Stimulated activated CD4-positive, alpha-beta T cell treated with anti-CD3 and anti-CD28 coated beads, Interleukin-1b, Interleukin-23, amount 100 ng/mL, for 24 hours (primary cell): ENCODE measurements around the gene AP5B1.

Experiments
- DNase-seq, 4 experiments: peaks; one replicate each; pipeline ENCODE4 v3.0.0-alpha.2; 2020; ENCODE audit warnings: low read depth in 4 of 4, low spot score in 1 of 4

Gene AP5B1

DNA sequence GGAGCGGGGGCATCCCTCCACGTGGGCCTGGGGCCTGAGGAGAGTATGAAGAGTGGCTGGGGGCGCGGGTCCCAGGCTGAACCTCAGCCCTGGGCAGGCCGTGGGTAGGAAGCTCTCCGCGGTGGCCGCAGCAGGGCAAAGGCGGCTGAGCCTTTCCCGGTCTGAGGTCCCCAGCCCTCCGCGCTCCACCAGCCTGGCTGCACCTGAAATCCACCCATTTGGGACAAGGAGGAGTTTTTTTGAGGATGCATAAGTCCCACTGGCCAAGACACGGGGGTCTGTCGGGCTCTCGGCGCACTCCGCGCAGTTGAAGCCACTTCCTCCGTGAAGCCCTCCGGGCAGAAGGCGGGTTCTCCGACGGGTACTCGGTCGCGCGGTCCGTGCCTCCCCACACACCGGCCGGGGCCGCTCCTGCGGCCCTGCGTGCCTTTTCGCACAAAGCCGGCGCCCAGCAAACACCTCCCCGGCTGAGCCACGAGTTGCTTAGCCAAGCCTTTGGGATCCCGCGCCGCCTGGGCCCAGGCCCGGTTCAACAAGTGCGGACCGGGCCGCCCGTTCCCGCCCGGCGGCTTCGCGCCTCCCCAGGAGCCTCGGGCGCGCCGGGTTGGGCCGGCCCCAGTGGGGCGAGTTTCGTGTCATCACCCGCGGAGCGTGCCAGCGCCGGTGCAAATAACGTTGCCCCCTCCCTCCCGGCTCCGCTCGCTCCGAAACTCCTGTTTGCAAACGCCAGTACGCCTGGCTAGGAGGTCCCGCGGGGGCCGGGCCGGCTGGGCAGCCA lies 5.4 kb upstream of the AP5B1 start:
- no peak for DNase-seq

DNA sequence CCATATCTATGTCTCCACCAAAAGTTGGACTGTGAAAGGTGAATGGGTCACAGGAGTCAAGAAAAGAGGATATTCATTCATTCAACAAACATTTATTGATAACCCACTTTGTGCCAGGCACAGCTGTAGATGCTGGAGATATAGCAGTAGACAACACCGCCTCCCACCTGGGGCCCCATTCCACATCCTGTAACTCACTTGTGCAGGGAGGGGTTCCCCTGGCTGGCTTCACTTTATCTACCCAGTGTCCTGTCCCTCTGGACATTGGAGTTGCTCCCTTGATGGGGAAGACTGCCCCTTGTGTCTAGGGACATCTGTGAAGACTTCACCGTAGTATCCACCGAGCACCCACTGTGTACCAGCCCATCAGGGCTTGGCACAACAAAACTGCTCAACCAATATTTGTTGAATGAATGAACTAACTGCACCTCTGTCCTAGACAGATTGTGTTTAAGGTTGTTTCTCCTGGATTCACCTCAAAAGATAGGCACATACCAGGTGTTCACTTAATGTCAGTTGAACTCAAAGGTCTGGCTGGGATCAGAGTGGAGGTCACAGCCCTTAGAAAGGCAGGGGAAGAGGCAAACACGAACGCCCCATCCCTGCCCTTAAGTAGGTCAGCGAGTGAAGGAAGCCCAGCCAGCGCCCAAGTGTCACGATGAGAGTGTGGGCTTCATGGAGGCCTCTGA lies 4.7 kb upstream of the AP5B1 start:
- DNase-seq: no peak

DNA sequence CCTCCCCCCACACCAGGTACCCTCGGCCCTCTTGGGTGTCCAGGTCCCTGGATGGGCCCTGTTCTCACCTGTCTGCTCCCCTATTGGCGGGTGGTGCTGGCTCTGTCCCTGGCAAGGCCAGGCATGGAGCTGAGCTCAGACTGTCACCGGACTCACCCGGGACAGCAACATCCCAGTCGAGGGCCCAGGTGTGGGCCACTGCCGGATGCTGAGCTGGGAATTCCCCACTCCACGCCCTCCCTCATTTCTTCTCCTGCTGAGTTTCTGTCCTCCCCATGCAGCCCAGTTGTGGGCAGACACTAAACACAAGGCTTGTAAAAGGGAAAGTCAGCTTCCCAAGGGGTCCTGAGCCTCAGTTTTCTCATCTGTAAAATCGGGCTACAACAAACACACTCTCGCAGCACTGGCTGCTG lies 2.0 kb upstream of the AP5B1 start:
- DNase-seq: no peak

DNA sequence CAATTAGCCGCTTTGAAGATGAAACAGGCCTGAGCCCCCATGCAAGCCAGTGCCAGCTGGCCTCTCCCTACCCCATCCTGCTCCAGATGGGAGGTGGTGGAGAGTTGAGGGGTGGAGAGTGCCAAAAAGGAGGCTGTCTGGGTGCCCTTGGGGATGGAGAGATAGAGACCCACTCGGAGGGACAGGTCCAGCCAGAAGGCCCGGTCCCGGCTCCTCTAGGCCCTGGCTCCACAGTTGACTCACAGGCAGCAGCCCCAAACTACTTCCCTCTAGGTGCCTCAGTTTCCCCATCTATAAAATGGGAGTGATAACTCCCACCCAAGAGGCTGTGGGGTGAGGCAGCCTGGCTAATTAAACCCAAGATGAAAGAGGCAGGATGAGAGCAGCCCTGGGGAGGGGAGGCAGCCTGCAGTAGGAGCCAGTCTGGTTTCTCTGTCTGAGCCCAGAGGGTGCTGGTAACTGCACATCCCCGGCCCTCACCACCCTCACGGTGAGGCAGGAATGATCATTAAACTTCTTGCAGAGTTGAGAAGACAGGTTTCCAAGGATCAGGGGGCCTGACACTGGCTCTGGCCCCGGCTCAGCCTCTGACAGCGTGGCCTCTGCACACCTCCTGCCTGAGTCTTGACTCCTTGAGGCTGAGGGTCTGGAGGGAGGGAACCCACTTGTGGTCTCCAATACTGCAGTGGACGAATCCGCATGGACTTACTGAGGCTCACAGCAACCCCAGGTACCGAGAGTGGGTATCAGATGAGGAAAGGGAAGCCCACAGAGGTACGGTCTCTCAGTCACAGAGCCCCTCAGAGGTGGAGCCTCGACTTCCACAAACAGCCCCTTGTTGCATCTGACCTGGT lies 1.4 kb upstream of the AP5B1 start:
- DNase-seq: no peak

DNA sequence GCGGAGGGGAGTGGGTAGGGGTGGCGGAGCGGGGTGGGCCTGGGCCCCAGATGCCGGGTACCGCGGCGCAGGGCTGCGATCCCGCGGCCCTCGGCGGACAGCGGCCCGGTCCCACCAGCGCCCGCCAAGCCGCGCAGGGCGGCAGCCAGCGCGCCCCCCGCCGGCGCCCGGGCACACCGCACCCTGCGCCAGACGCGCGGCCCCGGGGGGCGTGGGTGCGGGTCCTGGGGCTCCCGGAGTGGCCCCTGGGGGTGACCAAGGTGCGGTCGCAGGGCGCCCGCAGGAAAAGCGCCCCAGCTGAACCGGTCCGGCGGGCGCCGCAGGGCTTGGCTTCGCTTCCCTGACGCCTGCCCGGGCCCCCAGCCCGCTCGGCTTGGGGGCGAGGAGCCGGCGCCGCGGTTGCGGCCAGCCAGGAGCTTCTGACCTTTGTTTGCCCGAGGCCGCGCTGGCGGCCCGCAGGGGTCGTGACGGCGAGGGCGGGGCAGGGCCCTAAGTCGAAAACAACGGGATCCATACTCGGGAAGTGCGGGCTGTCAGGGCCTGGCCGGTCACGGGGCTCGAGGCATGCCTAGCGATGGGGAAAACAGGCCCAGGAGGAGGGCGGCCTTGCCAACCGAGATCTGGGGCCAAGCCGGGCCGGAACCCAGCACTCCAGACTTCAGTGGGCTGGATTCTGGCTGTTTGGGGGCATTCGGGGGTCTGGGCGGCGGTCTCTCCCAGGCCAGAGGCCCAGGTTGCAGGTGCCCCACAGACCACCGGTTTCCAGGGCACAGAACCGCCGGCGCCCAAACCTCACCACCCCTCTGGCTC lies 581 bp upstream of the AP5B1 start:
- no peak for DNase-seq

DNA sequence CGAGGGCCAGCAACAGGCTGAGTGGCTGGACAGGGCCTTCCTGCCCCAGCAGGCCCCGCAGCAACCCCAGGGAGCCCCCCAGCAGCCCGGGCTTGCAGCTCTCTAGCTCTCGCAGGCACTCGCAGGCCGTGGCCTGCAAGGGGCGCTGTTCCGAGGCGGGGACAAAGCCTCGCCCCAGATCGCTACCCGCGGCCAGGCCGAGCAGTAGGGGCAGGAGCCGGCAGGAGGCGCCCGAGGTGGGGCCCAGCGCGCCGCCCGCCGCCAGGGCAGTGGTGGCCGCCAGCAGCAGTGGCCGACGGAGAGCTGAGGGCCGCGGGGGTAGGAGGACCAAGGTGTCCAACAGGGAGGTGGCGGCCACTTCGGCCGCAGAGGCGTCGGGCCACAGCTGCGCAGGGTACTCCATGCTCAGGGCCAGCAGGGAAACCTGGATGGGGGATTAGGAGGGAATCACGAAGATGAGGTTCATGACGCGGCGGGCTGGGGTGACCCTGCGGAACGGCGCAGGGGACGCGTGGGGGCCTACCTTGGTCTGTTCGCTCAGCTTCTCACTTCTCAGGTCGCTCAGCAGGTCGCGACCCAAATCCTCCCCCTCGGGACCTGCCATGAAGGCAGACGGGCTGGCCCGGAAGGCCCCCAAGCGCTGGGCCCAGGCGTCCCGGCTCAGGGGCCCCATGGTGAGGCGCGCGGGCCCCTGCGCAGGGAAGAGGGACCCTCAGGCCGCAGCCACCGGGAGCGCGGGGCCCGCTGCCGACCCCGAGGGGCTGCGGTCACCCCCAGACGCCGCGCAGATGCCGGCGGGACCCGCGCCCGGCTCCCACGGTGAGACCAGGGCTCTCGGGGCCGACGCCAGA lies 632 bp downstream of the AP5B1 start:
- peak in 3 of 4 experiments; percentile 56 to 80 (median 56) for DNase-seq

DNA sequence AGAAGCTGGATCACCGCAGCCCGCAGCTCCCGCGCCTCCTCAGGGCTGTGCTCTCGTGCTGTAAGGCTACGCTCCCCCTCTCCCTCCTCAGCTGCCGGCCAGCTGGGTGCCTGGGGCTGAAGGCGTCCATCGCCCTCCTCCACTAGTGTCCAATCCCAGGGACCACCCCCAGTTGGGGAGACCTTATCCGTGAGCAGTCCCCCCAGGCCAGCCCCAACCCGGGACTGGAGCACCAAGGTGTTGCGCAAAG lies 1.2 kb downstream of the AP5B1 start:
- no peak for DNase-seq

DNA sequence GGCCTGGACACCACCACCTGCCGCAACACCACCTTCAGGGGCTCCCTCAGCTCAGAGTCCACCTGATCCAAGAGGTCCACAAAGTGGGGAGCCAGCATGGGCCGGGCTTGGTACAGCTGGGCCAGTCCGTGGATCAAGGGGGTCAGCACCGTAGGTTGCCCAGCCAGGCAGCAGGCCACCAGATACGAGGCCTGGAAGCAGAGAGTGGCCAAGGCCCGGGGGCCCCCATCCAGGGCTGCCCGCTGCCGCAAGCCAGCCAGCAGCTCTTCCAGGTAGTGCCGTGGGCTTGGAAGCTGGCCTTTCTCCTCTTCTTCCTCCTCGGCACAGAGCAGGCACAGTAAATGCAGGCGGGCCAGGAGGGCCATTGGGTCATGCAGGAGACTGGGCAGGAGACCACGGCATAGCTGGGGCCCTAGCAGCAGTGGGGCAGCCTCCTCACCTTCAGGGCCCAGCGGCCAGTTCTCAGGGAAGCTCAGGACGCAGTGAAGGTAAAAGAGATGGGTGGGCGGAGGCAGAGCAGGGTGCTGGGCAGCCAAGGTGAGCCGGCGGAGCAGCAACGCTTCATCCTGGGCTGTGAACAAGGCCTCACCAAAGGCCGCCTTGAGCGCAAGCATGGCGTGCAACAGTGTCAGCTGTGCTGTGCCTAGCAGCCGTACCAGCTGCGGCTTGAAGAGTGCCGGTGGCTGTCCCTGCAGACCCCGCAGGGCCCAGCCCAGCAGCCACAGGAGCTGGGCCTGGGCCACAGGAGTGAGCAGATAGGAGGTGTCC lies 1.7 kb downstream of the AP5B1 start:
- DNase-seq: no peak

DNA sequence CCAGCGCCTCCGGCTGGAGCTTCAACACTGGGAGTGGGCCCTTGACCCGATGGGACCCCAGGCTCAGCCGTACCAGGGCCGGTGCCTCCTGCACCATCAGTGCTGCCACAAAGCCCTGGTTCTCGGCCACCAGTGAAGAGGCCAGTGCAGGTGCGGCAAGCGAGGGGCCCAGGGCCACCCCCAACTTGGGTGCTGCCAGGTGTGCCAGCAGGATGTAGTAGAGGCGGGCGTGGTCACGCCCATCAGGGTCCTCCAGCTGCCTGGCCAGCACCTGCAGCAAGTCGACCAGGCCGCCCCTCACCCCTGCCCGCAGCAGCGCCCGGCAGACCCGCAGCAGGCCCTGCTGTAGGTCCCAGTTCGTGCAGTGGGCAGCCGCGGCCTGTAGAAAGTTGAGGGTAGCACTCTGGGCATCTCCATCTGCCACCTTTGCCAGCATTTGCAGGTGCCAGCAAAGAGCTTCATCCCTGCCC lies 2.3 kb downstream of the AP5B1 start:
- no peak for DNase-seq

DNA sequence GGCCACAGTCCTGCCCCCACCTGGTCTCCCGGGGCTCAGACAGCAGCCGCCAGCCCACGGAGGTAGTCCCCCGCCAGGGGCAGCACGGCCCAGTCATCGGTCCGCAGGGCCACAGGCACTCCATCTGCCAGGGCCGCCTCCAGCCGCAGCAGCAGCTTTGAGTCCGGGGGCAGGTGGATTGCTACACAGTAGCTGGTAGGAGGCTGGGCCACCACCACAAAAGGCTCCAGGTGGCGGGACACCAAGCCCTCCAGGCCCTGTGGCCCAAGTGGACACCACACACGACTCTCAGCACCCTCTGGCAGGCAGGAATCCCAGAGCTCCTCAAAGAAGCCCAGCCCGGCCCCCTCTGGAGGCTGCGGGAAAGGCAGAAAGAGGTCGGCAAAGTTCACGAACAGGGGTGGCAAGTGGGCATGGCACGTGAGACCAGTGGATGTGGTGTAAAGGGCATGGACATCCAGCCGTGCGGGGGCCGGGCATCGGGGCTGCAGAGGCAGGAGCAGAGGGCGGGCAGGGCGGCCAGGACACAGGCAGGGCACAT lies 2.9 kb downstream of the AP5B1 start:
- DNase-seq: no peak

DNA sequence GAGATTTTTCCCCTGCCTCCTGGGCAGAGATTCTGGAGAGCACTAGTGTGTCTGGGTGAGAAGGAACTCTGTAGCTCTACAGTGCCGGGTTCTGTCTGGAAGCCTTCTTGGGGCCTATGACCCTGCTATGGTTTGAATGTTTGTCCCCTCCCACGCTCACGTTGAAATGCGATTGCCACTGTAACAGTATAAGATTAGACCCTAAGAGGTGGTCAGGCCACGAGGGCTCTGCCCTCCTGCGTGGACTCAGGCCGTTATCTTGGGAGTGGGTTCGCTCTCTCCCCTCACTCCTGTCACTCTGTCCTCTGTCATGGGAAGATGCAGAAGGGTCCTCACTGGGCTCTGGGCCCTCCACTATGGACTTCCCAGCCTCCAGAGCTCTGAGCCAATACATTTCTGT lies 3.5 kb downstream of the AP5B1 start:
- DNase-seq: no peak

DNA sequence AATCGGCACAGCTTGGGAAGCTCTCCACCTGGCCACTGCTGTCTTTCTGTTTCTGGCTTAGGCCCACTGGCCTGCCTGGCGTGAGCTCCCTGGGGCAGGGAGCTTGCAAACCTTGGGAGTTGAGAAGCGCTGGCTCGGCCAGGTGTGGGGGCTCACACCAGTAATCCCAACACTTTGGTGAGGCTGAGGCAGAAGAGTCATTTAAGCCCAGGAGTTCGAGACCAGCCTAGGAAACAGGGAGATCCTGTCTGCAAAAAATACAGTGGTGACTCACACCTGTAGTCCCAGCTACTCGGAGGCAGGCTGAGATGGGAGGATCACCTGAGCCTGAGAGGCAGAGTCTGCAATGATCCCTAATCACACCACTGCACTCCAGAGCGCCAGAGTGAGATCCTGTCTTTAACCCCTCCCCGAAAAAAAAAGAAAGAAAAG lies 4.0 kb downstream of the AP5B1 start:
- DNase-seq: no peak

DNA sequence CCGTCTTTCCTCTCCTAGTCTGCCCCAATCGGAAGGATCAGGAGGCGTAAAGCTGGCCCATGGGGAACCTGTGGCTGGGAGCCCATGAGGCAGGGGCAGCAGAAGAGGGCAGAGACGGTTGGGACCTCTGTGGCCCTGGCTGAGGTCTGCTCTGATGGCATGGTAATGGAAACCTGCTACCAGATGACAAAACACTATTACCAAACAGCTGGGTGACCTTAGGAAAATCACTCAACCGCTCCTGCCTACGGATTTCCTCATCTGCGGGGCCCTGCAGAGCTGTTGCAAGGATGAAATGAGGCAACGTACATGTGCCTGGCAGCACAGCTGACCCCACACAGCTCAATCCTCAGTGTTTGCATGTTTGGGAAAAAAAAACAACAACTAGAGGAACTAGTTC lies 4.6 kb downstream of the AP5B1 start:
- no peak for DNase-seq

DNA sequence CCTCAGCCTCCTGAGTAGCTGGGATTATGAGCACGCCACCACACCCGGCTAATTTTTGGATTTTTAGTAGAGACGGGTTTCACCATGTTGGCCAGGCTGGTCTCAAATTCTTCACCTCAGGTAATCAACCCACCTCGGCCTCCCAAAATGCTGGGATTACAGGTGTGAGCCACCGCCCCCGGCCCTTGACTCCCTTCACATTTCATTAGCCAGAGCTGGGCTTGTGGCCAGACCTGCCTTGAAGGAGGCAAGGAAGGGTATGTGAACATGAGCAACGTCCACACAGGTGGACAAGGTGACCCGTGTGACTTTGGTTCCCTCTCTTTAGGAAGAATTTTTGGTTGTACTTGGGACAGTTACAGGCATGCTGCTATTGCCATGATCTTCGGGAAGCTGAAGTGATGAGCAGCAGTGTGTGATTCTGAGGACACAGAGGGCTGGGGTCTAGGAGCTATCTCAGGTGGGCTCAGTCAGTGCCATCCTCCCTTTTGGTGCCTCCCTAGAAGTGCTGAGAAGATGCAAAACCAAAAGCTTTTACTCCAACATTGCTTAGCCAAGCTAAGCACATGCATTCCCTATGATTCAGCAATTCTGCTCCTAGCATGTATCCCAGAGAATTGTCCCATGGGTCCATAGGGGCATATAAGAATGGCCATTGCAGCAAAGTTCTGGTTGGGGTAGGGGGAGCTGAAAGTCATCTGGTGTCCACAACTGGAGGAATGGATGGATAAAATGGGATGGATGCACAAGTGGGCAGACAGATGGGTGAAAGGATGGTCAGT lies 6.1 kb downstream of the AP5B1 start:
- no peak for DNase-seq

DNA sequence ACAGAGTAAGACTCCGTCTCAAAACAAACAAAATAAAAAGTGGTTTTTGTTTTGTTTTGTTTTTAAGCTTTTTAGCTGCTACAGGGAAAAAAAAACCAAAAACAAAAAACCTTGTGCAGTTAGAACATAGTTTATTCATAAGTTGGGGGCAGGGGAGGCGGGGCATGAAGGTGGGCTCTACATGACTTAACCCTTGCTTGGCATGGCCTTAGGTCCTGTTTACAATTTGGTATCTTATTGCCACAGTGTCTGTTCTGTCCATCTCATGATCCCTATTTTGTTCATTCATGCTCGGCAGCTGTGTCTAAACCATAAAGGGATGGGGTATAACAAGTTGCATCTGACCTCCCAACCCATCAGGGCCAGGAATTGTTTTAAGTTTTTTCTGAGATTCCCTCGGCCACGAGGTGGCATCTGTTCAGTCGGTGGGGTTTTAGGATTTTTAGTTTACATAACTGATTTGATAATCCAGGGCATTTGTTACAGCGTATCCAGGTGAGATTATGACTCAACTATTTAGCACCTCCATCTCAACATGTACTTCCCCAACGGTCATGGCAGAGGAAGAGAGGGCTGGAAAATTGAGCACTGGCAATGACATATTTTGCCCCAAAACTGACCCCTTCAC lies 6.9 kb downstream of the AP5B1 start:
- DNase-seq: no peak

DNA sequence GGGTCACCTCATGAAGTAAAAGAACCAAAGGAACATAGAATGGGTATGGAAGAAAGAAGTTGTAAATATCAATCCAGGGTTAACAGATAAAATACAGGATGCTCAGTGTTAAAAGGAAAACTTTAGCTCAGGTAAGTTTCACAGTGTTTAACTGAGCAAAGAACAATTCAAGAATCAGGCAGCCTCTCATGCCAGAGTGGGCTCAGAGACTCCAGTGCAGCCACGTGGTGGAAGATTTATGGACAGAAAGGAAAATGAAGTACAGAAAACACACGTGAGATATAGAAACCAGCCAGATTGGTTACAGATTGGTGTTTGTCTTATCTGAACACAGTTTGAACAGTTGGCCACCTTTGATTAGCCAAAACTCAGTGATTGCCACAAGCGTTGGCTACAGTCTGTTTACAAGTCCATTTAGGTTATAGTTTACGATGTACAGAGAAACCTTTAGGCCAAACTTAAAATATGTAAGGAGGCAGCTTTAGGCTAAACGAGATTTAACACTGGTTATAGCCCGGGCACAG lies 9.1 kb downstream of the AP5B1 start:
- no peak for DNase-seq

DNA sequence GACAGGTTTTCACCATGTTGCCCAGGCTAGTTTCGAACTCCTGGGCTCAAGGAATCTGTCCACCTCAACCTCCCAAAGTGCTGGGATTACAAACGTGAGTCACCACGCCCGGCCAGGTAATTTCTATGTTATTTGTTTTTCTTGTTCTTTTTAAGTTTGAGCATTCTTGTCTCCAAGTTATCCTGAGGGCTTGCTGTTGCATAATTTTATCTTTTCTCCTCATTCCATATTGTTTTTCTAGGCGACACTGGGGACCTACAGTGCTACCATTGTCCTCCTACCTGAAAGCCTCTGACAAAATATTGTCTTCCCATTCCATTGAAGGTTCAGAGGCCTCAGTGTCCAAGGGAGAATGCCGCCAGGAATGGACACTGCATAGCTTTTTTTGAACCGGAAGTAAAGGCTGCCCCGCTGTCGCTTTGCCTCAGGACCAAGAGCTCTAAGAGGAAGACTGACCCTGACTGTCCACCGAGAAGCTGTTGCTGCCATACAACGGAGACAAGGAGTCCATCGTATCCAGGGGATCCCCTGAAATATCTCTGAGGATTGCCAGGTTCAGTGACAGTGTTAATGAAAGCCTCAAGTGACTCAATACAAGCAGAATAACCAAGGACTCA lies 9.7 kb downstream of the AP5B1 start:
- DNase-seq: no peak
